Metanephros (tissue), 1 donor: Measurements from ENCODE around the gene CCR8. TPM values are rescaled to one million over a fixed set of nuclear protein-coding genes. Genes with fewer than 3 reads are reported as not detected.

Experiments
- total RNA-seq: library from RNA; depleted of rRNA; stranded (reverse); fragments of >200 nt; gene quantifications from one replicate; pipeline ENCODE4 v1.2.3, GENCODE V29; 2014

Gene CCR8
- total RNA-seq, result not detected

GRCh38 chr3:39329493-39329892 is at the start of gene CCR8:
CCR8 (plus strand) TSS chr3:39329709; CDS start chr3:39332332, 2,623 bp downstream.

GRCh38 chr3:39279745-39280517 is 49.6 kb upstream of the CCR8 start, which contains the start of gene CX3CR1:
CX3CR1 (minus strand) TSS chr3:39280036; CDS start chr3:39266509, 13,527 bp downstream.

Other genes starting within 250 kb of the CCR8 start
- gene GORASP1, start 222.1 kb upstream of the CCR8 start, total RNA-seq, result 51.3 TPM
- 13.5 TPM for gene TTC21A, start 222.0 kb upstream of the CCR8 start, total RNA-seq
- 23.1 TPM for gene CSRNP1, start 176.1 kb upstream of the CCR8 start, total RNA-seq
- gene XIRP1, start 137.1 kb upstream of the CCR8 start, total RNA-seq, result 10.2 TPM
- gene CX3CR1, start 49.7 kb upstream of the CCR8 start, total RNA-seq, result 5.3 TPM
- gene SLC25A38, start 53.7 kb downstream of the CCR8 start, total RNA-seq, result 21.6 TPM
- gene RPSA, start 77.0 kb downstream of the CCR8 start, total RNA-seq, result 738 TPM
- not detected for gene MOBP, start 138.0 kb downstream of the CCR8 start, total RNA-seq